ENCODE data around the gene ASF1B.

ASF1B gene

GRCh38 chr19:14138576-14139265 is 2.3 kb upstream of the ASF1B start:
- no peak for DNase-seq (ENCODE audit: low read depth in 2 of 2)

- DNase-seq (ENCODE audit: low read depth in 2 of 2), result no peak
Observed at GRCh38 chr19:14135985-14136508, 342 bp downstream of the ASF1B start.

- no peak for DNase-seq (ENCODE audit: low read depth in 2 of 2)
Observed at GRCh38 chr19:14135355-14135754, 1.0 kb downstream of the ASF1B start.

GRCh38 chr19:14127929-14128509 is 8.4 kb downstream of the ASF1B start:
- no peak for DNase-seq (ENCODE audit: low read depth in 2 of 2)

GRCh38 chr19:14127176-14127575 is 9.2 kb downstream of the ASF1B start:
- DNase-seq (ENCODE audit: low read depth in 2 of 2), result no peak

- no peak for DNase-seq (ENCODE audit: low read depth in 2 of 2)
Observed at GRCh38 chr19:14122924-14123323, 13.5 kb downstream of the ASF1B start.

- no peak for DNase-seq (ENCODE audit: low read depth in 2 of 2)
Observed at GRCh38 chr19:14120497-14120780, 15.9 kb downstream of the ASF1B start.

GRCh38 chr19:14119644-14120496 is 16.5 kb downstream of the ASF1B start:
- no peak for DNase-seq (ENCODE audit: low read depth in 2 of 2)

GRCh38 chr19:14119146-14119545 is 17.2 kb downstream of the ASF1B start:
- no peak for DNase-seq (ENCODE audit: low read depth in 2 of 2)

- DNase-seq (ENCODE audit: low read depth in 2 of 2), result no peak
Observed at GRCh38 chr19:14118165-14119051, 18.0 kb downstream of the ASF1B start.

GRCh38 chr19:14117668-14118164 is 18.7 kb downstream of the ASF1B start, which contains the start of gene PRKACA:
PRKACA (minus strand) TSS chr19:14117762; CDS start chr19:14117547, 215 bp downstream.
- peak; percentile 95 to 97 for DNase-seq (ENCODE audit: low read depth in 2 of 2)

- no peak for DNase-seq (ENCODE audit: low read depth in 2 of 2)
Observed at GRCh38 chr19:14116918-14117578, 19.3 kb downstream of the ASF1B start.

- DNase-seq (ENCODE audit: low read depth in 2 of 2), result no peak
Observed at GRCh38 chr19:14116525-14116917, 19.9 kb downstream of the ASF1B start.

- DNase-seq (ENCODE audit: low read depth in 2 of 2), result no peak
Observed at GRCh38 chr19:14115756-14116155, 20.6 kb downstream of the ASF1B start.

GRCh38 chr19:14114854-14115253 is 21.5 kb downstream of the ASF1B start:
- DNase-seq (ENCODE audit: low read depth in 2 of 2), result peak in 1 of 2 experiments; percentile 22

GRCh38 chr19:14114439-14114838 is 21.9 kb downstream of the ASF1B start:
- DNase-seq (ENCODE audit: low read depth in 2 of 2), result no peak

- DNase-seq (ENCODE audit: low read depth in 2 of 2), result peak in 1 of 2 experiments; percentile 46
Observed at GRCh38 chr19:14113762-14114414, 22.5 kb downstream of the ASF1B start.

GRCh38 chr19:14112809-14113385 is 23.5 kb downstream of the ASF1B start:
- DNase-seq (ENCODE audit: low read depth in 2 of 2), result no peak

GRCh38 chr19:14112051-14112808 is 24.2 kb downstream of the ASF1B start:
- DNase-seq (ENCODE audit: low read depth in 2 of 2), result no peak
